ELF-1 (cell line): ENCODE data around the gene EYS.

ENCODE experiments used
- DNase-seq: peaks from one replicate; pipeline ENCODE4 v3.0.0-alpha.2; 2016; ENCODE audit warnings: low read depth, low spot score

Gene EYS

GRCh38 chr6:64146876-64147275 lies 1560.2 kb downstream of the EYS start:
- DNase-seq: no peak

DNA sequence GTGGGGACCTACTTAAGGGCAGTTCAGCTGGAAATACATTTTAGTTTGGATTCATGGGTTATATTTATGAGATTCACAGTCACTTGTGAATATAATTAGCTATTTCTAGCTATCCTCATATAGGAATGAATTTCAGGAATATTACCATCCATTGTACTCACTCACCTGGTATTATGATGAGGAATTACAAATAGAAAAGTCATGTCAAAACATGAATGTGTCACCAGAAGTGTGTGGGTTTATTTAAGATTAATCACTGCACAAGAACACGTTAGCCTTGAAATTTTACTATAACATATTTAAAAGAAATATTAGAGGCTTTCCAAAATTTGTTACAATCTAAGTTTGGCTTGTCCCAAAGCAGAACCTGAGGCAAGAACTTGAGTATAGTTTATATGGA lies 1560.9 kb downstream of the EYS start:
- DNase-seq: no peak

GRCh38 chr6:64145658-64146057 lies 1561.4 kb downstream of the EYS start:
- DNase-seq: no peak

- DNase-seq: no peak
Observed at GRCh38 chr6:64143101-64143500, 1563.9 kb downstream of the EYS start.

GRCh38 chr6:64141680-64142079 lies 1565.3 kb downstream of the EYS start:
- no peak for DNase-seq

DNA sequence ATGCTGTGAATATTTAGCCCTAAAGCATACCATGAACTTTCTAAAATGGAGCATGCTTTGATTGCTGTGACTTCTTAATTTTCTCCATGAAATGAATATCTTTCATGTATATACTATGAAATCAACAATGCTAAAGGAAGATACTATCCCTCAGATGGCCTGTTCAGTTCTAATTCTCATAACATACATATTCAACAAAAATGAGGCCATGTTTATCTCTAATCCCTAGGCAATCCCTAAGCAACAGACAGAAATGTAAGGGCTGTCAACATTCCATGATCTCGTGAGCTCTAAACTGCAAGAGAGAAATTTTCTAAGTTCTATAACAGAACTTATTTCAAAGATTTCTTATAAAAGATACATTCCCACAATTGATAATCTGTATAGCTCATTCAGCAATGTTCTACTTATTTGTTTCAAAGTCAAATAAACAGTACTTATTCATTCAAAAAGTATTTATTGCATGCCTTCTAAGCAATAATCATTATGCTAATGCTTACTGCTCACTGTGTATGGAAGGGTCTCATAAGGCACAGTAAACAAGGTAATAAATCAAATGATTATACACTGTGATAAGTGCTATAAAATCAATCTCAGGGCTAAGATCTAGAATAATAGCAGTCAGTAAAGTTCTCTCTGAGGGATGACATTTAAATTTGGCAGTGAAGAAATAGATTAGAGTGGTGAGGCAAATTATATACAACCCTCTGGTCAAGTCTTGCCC lies 1578.6 kb downstream of the EYS start:
- no peak for DNase-seq

DNA sequence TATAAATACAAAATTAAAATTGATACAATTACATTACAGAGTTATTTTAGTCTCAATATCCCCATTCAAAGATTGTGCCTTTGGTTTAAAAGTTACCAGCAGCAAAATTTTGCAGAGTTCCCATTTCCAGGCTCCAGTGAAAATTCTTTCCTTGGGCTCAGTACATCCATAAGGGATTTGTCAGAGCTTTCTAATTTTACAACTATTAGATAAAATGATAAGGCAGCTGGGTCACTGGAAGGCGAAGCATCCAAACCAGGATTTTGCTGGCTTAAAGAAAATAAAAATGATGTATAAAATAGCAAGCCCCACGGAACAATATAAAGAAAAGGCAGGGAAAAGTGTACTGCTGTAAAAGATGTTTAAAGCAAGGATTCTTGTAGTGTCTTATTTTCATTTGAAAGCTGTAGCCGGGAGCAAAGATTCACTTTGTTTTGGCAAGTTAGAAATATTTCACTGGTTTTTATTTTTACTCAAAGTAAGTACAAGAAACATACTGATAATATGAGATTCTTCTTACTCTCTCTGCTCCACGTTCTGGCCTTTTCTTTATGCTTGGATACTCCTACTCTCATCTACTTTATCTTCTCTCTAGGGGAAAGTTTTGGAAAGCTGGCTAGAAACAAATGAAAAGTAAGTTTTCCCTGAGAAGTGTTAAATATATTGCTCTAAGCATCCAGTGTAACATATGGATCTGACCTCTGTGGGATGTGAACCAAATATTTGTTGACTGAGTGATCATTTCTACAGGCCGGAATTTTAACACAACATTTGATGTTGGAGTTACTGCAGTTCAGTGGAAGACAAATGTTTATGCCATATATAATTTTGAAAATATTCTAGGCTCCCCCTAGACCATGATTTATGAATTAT lies 1583.0 kb downstream of the EYS start:
- no peak for DNase-seq

DNA sequence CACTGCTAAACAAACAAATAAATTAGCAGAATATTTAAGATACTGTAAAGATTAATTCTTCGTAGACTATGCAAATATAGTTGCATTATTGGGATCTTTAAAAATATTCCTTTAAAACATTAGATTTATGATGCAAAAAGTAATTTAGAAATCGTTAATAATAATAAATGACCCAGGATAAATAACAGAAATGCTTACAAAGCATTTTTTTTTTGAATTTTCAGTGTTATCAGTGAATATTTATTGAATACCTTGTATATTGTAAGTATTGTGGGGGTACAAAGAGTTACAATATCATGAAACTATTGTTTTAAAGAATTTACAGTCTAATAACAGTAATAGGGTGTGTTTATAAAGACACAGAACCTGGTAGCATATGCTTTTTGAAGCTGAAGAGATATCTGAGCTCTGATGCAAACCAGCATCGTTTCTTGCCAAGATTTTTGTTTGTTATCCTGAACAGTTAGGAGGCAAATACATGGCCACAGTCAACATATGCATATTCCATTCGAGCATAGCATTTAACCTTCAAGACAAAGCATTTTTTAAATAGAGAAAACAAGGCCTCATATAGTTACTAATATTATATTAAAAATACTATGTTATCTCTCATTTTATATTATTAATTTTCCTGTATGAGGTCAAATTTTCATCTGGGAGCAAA lies 1584.2 kb downstream of the EYS start:
- DNase-seq: no peak

- no peak for DNase-seq
Observed at GRCh38 chr6:64121011-64121565, 1585.9 kb downstream of the EYS start.

GRCh38 chr6:64113704-64114103 lies 1593.3 kb downstream of the EYS start:
- no peak for DNase-seq

- no peak for DNase-seq
Observed at GRCh38 chr6:64104051-64104450, 1603.0 kb downstream of the EYS start.

DNA sequence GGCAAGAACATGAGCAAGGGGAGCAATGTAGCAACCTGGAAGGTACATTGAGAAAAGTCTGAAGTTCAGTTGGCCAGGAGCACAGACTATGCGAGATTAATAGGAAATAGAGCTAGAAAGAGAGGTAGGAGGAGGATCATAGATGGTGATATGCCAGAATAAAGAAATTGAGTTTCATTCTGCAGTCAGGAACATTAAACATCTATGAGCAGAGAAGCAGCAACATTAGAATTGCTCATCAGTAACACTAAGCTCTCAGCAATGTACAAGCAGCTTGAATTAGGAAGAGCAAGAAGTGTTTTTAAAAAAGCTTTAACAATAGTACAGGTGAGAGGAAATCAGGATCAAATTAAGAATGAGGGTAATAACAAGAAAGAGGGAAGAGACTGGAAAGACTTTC lies 1603.5 kb downstream of the EYS start:
- no peak for DNase-seq

DNA sequence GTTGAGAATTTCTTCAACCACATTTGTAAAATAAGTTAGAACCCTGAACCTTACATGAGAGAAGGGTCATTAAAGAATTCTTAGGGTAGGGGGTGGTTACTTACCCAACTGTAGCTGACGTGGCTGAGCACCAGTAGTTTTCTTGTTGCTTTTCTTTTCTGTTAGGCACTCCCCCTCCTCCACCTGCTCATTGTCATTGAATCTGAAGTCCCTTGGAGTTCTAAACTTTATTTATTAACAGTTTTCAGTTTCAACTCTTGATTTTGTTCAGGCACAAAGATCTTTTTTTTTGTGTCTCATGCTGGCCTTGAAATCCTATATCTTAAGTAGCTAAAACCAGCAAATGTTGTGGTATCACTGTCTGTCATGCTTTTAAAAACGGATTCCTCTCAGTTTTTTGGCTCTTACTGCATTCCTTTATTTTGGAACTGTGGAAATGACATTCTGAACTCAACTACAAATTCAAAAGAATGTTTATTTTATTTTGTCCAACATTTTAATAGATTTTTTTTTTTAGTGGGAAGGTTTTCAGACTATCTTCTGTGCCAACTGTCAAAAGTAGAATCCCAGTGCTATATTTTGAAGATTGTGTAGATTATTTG lies 1606.2 kb downstream of the EYS start:
- DNase-seq: no peak

DNA sequence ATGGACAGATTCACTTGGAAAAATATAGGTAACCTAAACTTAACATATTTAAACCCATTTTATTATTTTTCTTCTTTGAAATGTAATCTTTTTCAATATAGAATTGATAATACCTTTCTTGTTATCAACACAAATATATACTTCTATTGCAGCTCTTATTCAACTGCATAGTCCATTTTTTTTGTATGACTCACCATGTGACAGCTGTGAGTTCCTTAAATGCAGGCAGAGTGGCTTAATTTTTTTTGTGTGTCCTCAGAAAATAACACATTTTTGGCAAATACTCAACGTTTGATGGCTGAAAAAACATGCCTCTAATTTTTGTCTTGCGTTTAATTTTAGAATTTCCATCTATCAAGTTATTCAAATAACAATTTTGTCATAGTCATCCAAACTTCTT lies 1616.7 kb downstream of the EYS start:
- DNase-seq: no peak

- no peak for DNase-seq
Observed at GRCh38 chr6:64085126-64085525, 1621.9 kb downstream of the EYS start.

DNA sequence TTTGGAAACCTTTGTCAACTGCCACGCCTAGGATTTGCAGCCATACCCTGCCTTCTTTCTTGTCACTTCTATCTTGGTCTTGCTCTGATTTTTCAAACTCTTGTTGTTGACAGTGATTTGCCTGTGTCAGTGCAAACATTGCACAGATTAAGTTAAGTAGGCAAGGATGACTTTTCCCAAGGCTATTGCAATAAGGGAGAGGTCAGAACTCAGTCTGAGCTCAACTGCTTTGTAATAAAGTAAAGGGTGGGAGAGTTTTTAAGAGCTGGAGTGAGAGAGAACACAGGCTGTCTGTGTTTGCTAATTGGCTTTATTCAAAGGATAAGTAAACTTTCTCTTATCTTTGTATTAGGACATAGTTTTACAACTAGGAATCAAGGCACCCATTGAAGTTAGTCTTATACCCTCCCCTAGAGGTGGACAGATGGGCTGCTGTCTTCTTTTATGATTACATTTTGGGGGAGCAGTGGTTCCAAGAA lies 1622.8 kb downstream of the EYS start:
- DNase-seq: no peak

DNA sequence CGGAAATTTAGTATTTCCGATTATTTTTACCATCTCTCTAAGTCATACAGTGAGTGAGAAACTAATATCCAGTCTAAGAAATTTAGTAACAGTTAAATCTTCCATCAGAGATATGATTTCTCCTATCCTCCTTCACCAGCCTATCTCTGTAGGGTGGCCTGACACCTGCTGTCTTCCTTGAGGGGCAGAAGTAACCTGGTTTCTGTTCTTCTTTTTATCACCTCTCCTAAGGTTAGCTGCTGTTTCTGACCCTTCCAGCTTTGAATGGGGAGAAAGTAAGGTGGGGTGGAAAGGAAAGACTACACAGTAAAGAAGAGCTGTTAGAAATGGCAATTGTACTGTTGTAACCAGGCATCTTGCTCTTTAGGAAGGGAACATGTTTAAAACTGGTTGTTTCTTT lies 1623.8 kb downstream of the EYS start:
- no peak for DNase-seq

DNA sequence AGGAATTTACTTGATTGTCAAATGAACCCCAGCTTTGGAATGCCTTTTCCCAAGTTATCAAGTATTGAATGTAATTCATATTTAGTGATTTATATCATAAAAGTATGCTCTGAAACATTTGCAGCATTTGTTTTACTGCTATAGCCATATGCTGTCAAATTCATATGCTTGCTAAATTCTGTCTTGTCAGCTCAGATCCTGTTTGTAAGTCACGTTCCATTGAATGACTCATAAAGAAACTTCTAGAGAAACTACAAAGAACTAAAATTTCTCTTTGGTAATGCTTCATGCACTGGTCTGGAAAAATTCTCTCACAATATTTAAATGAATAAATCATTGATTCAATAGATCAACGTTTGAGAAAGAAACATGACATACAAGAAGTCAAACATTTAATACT lies 1625.6 kb downstream of the EYS start:
- no peak for DNase-seq

GRCh38 chr6:64074981-64075380 lies 1632.0 kb downstream of the EYS start:
- DNase-seq: no peak

DNA sequence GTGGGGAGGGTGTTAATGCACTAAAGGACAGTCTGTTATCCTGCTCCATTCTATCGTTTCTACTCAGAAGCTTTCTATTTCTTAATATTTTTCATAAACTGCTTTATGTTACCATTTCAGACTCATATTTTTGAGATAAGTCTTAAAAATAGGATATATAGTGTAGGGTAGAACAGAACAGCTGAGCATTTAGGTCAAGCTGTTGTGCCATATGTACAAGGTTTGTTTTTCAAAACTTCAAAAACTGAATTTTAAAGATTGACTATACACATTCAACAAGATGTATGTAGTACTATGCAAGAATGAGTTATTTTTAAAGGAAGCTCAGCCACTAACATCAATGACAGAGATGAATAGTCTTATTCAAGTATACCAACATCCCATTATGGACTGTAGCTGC lies 1634.3 kb downstream of the EYS start:
- no peak for DNase-seq

DNA sequence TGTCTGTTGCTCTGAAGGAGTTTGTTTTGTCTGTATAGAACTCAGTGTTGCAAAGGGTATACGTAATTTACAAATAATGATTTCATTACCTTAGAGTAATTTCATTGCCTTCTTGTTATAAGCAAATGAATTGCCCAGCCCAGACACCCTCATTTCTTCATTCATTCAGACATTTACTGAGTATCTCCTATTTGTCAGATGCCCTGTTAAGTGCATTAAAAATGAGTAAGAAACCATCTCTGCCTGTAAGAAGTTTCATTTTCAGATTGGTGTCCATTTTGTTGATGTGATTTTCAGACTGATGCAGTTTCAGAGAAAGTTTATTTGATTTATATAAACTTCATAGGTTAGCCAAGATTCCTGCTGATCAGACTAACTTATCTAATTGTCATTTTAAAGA lies 1642.1 kb downstream of the EYS start:
- no peak for DNase-seq
